RPMI8226 (cell line): ENCODE data around the gene USHBP1.
A peak's percentile ranks its signal among the peaks of the same experiment; 100 is the strongest.

Experiments
- DNase-seq: peaks from one replicate; pipeline ENCODE4 v3.0.0-alpha.2; 2015

Gene USHBP1

GRCh38 chr19:17211547-17212446 lies 52.7 kb downstream of the USHBP1 start:
- DNase-seq = no peak

DNA sequence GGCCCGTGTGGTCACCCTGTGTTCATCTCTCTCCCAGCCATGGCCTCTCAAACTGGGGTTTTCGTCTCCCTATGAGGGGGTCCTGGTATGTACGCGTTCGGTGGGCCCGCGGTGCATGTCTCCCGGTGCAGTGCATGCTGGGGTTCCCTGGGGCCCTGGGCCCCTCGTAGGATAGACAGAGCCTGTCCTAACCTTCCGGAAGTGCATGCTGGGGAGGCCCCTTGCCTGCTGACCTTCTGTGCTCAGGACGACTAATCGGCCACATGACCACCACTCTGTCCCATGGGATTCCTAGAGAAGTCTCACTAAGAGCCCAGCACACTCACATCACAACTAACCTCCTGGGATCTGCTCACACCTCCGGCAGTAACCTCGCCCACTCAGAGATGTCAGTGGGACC lies 54.2 kb downstream of the USHBP1 start:
- DNase-seq = no peak

GRCh38 chr19:17209126-17210036 lies 55.2 kb downstream of the USHBP1 start:
- no peak for DNase-seq

- no peak for DNase-seq
Measured at GRCh38 chr19:17206736-17207581, 57.6 kb downstream of the USHBP1 start.

DNA sequence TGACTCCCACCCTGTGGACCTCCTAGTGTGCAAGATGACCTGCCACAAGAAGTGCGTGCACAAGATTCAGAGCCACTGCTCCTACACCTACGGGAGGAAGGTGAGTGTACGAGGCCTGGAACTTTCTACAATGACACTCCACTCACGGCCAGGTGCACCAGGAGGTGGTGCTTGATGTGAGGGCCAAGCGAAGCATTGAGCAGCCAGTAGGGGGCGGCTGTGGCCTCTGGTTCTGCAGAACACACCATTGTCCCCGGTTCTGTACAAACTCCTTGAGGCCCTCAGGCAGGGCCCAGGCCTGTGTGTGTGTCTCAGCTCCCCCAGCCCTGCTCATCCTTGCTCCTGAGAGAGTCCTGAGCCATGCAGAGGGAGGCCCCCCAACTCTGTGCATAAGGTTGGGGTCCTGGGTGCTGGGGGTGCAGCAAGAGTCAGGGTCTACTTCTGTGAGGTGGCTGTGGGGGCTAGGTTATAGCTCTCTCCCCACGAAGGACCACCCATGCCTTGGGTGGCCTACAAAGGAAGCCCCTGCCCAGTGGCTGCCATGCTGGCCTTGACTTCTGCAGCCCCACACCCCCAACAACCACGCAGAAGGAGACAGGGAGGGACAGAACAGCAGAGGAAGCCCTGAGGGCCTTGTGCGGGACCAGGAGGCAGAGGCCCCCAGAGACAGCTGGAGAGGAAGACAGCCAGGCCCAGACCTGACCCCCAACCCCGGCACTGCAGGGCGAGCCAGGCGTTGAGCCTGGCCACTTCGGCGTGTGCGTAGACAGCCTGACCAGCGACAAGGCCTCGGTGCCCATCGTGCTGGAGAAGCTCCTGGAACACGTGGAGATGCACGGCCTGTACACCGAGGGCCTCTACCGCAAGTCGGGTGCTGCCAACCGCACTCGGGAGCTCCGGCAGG lies 59.1 kb downstream of the USHBP1 start:
- DNase-seq = peak; percentile 73

DNA sequence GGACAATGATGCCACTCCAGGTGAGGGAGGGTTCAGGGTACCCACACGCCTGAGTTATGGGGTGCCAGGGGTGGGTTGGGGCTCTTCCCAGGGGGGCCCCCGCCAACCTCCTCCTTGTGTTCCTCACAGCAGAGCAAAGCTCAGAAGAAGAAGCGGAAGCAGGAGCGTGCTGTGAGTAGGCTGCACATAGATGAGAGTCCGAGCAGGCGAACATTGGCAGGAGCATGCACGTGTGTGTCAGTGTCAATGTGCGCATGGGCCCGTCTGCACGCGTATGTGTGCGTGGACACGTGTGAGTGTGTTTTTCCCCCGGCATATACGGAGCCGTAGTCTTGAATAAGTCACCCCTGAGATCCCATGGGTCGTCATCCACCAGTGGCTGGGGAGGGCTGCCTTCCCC lies 61.8 kb downstream of the USHBP1 start:
- DNase-seq = no peak

GRCh38 chr19:17202249-17202648 lies 62.3 kb downstream of the USHBP1 start:
- DNase-seq = no peak

GRCh38 chr19:17200408-17201079 lies 64.0 kb downstream of the USHBP1 start:
- DNase-seq = no peak
